ENCODE measurements around the gene FOXQ1.

- TF ChIP-seq EZH2phosphoT487 (IDR thresholded peaks at IDR 0.05; ENCODE audit: borderline replicate concordance, low read depth, low read length) (no peak), CTCF (conservative IDR thresholded peaks at IDR 0.05; ENCODE audit: low read length) (no peak)
Observed at GRCh38 chr6:1329708-1330107, 17.8 kb downstream of the FOXQ1 start.
